RKO (cell line): ENCODE measurements around the gene GPR108.
A peak's percentile ranks its signal among the peaks of the same experiment; 100 is the strongest.
"Not testable (repeated sequence)": the region's sequence is repeated elsewhere in the genome, so short reads cannot be mapped to it uniquely, and the experiment has no call there.

Experiments used
- DNase-seq: peaks from one replicate; pipeline ENCODE4 v3.0.0-alpha.2; 2016; ENCODE audit warnings: low spot score

Gene GPR108

DNA sequence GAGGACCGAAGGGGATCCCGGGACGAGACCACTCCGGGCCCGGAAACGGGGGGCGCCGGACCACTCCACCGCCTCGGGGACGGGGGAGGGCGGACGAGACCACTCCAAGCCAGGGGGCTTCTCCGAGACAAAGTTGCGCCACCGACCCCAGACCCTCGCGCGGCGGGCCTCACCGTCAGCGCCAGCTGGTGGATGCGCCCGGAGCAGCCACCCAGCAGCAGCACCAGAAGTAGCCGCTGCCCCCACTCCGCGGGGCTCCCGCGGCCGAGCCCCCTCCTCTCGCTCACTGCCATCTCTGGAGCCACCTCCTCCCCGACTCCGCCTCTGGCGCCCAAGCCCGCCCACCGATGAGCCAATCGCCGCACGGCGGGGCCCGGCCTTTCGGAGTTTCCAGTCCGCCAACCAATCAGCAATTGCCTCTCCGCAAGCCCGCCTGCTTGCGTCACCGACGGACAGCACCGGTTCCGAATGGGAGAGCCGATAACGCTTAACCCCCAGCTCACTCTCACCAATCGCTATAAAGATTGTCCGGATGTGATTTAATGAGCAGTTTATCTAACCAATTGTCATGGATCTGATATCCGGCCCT is at the start of gene GPR108:
Gene GPR108, minus strand, starts transcription at position 297 of the 589 bp plus-strand sequence. Its CDS starts 4 bp downstream, at position 293.
- DNase-seq, result peak; percentile 100

DNA sequence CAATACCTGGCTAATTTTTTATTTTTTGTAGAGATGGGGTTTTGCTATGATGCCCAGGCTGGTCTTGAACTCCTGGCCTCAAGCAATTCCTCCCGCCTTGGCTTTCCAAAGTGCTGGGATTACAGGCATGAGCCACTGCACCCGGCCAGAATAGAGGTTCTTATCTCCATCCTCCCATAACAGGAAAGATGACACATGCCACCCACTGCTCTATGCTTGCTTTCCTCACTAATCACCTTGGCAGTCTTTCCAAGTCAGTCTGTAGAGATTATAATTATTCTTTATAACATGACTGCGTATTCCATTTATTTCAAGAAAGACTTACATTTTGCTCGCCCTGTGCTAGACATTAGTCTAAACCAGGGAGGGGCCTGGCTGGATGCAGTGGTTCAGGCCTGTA is 41.8 kb upstream of the GPR108 start:
- DNase-seq, result peak; percentile 41

DNA sequence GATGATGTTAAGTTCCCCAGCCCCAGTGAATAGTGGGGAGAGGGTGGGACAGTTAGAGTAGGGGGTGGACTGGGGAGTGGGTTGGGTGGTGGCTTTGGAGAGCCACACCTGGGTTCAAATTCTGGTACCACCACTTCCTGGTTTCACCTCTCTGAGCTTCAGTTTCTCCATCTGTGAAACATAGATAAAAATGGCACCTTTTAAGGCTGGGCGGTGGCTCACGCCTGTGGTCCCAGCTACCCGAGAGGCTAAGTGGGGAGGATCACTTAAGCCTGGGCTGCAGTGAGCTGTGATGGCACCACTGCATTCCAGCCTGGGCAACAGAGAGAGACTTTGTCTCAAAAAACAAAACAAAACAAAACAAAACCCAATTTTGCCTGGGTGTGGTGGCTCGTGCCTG is 41.0 kb upstream of the GPR108 start:
- DNase-seq, result no peak

DNA sequence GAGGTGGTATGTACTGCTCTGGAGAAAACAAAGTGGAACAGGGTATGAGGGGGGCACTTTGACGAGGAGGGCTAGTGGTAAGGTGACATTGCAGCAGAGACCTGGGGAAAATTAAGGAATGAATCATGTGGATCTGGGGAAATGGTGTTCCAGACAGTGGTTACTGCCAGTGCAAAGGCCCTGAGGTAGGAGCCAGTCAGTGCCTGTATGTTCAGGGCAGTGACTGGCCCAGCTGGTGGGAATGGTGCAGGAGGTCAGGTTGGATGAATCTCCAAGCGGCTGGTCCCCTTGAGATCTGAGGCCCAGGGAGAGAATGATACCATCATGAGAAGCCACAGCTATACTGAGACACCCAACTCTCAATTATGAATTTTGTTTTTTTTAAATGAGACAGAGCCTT is 40.1 kb upstream of the GPR108 start:
- no peak for DNase-seq

DNA sequence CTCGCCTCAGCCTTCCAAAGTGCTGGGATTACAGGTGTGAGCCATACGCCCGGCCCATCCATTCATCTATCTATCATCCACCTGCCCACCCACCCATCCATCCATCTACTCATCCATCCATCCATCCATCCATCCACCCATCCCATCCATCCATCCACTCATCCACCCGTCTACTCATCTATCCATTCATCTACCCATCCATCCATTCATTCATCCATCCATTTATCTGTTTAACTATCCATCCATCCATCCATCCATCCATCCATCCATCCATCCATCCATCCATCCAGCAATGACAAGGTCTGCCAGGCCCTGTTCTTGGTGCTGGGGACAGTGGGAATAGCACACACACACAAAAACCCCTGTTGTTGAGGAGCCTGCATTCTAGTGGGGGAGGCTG is 39.6 kb upstream of the GPR108 start:
- DNase-seq, result no peak

DNA sequence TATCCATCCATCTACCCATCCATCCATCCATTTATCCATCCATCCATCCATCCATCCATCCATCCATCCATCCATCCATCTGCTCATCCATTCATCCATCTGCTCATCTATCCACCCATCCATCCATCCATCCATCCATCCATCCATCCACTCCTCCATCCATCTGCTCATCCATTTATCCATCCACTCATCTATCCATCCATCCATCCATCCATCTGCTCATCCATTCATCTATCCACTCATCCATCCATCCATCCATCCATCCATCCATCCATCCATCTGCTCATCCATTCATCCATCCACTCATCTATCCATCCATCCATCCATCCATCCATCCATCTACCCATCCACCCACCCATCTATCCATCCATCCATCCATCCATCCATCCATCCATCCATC is 38.7 kb upstream of the GPR108 start:
- DNase-seq, result not testable (repeated sequence)

DNA sequence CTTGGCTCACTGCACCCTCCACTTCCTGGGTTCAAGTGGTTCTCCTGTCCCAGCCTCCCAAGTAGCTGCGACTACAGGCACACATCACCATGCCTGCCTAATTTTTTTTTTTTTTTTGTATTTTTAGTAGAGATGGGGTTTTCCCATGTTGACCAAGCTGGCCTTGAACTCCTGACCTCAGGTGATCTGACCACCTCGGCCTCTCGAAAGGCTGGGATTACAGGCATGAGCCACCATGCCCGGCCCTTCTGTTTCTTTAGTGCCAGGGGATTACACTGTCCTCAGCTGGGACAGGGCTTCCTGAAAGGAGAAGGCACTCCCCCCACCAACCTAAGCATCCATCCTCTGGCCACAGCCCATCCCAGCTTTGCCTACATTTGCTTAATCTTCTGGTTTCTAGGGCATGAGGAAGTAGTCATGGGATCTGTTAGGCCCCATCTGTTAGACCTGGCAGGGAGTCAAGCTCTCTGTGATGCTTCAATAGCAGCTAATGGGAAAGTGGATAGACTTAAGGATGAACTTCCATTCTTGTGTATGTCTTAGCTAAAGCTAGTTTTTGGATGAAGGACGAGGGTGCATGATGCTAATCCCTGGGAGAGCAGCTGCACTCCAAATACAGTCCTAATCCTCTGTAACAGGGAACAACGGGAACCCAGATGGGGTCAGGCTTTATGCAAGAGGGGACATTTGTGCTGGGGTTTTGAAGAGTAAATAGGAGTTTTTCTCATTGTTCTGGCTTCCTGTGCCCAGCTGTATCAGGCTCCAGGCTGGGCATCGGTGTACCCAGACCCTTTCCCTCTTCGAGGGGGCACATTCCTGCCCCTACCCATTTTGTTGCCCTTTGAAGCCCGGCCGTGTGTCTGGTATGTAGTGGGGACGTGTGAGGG is 37.7 kb upstream of the GPR108 start:
- DNase-seq, result no peak

DNA sequence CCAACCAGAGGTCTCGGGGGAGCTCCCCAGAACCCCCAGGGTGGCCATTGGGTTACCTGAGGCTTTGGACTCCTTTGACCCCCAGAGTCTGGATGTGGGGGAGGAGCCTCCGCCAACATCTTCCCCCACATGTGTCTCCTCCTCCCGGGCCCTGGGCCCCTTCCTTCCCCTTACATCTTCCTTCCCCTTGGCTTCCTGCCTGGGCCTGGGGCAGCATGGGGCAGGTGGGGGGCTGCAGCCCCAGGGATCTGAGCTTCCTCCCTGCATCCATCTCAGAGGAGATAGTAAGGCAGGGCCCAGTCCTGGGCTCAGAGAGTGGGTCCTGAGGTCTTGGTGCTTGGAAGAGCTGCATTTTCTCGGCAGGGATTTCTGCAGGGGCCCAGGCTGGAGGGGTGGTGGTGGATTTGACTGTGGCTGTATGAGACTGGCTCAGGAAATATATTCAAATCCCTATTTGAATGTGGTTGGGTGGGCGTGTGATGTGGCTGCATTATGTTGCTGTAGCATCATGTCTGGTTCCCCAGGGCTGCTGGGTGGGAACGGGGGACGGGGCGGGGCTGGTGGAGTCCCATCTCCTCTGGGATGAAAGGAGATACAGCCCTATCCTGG is 36.0 kb upstream of the GPR108 start:
- no peak for DNase-seq

DNA sequence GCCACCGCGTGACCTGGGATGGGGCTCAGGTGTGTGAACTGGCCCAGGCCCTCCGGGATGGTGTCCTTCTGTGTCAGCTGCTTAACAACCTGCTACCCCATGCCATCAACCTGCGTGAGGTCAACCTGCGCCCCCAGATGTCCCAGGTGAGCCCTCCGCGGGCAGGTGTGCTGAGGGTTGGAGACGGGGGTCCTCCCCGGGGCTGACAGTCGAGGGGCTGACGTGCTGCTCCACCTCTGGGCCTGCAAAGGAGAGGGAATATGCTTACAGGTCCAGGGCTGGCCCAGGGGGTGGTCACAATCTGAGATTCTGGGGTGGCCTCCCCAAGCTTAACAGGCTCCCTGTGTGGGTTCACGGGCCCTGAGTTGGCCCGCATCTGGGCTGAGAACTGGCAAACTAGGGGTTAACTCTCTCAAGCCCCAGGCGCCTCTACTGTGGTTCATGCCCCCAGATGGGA is 35.5 kb upstream of the GPR108 start:
- DNase-seq, result no peak

DNA sequence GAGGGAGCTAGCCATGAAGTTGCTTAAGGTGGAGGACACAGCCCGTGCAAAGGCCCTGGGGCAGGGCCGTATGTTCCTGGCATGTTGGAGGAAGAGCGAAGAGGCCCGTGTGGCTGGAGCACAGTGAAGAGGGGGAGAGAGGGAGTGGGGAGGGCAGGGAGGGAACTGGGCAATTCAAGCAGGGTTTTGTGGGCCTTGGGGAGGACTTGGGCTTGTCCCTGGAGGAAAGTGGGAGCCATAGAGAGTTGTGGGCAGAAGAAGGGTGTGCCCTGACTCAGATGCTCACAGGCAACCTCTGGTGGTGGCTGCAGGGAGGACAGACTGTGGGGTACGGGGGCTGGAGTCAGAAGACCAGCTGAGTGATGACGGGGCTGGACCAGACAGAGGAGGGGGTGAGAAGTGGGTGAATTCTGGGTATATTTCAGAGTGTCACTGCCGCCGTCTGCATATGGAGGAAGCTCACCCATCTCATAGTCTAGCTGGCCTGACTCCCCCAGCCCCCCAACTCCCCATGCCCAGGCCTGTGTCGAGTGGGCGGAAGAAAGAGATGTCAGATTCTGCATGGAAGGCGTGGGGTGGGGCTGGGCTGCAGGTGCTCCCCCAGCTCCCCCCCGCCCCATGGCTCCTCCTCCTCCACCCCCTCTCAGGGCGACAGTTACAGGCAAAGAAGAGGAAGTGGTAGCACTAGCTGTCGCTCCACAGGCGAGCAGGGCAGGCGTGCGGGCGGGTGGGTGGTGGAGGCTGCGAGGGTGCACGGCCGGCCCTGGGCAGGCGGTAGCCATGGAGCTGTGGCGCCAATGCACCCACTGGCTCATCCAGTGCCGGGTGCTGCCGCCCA is 34.9 kb upstream of the GPR108 start, which contains the start of gene VAV1:
Gene VAV1, plus strand, starts transcription at position 681 of the 838 bp plus-strand sequence. Its CDS starts 100 bp downstream, at position 781.
- DNase-seq, result no peak

DNA sequence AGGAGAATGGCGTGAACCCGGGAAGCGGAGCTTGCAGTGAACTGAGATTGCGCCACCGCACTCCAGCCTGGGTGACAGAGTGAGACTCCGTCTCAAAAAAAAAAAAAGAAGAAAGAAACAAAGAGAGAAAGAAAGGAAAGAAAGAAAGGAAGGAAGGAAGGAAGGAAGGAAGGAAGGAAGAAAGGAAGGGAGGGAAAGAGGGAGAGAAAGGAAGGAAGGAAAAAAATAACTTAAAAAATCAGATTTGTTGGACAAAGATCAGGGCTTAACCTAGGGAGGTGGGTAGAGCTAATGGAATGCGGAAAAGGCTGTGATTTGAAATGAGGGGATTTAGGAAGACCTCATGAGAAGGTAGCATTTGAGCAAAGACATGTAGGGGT is 34.3 kb upstream of the GPR108 start:
- DNase-seq, result not testable (repeated sequence)

DNA sequence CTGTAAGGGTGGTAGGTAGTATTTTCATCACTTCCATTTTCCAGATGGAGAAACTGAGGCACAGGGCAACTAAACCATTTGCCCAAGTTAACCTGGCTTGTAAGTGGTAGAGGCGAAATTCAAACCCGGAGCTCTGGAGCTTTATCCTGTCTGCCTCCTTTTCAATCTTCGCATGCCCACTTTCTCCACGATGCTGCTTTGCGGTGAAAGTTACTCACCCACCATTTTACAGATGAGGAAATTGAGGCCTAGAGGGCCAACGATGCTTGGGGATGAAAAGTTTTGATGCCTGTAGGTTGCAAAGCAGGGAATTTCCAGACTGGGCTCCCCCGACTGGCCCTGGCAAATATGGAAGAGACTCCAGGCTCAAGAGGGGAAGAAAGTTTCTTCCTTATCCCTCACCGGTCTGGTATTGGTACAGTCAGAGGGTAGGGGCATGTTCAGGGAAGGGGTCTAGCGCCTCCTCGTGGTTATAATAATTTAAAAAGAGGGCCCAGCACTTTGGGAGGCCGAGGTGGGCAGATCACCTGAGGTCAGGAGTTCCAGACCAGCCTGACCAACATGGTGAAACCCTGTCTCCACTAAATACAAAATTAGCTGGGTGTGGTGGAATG is 31.7 kb upstream of the GPR108 start:
- no peak for DNase-seq

DNA sequence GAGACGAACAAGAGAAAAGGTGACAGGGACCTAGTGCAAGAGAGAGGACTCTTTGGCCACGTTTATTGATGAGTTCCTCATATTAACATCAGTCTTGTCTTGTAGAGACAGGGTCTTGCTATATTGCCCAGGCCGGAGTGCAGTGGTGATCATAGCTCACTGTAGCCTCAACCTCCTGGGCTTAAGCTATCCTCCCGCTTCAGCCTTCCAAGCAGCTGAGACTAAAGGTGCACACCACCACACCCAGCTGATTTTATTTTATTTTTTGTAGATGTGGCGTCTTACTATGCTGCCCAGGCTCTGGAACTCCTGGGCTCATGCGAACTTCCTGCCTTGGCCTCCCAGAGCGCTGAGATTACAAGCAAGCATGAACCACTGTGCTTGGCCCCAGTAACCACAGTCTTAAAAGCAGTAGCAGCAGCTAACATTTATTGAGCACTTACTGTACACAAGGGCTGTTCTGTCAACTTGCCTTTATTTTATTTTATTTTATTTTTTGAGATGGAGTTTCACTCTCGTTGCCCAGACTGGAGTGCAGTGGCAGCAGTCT is 30.9 kb upstream of the GPR108 start:
- no peak for DNase-seq

DNA sequence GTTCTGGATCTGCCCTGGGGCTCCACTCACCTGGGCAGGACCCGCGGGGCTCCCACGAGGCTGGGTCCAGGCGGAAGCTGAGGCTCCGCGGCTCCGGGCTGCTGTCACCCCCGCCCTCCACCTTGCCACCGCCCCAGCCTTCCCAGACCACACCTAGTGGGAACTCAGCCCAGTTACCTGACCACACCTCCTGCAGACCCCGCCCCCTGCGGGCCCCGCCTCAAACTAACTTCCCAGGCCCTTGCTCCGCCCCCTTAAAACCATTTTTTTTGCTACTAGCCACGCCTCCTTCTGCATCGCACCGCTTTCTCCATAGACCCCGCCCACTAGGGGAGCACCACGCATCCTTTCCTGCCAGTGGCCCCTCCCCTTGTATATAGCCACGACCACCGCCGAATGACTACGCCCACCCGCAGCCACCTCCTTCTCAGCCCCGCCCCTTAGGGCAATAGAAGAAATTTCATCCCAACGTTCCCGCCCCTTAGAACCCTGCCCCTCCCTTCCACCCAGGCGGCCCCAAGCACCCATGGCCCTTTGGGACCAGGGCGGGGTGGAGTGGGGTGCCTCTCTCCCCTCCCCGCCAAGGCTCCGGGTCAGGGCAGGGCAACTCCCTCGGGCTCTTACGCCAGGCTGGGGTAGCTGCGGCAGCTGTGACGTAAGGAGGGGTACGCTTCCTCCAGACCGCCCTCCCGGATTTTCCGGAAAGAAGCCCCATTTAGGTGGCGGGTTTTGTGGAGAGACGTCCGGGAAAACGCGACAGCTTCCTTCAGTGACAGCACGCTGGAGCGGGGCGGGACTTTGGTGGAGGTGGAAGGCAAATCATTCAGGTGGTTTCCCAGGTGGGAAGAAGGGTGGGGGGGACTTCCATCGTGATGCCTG is 30.2 kb upstream of the GPR108 start, which contains the start of gene SH2D3A:
Gene SH2D3A, minus strand, starts transcription at position 79 of the 879 bp plus-strand sequence. CDS start 3,687 bp downstream, outside the sequence.
- DNase-seq, result peak; percentile 55

DNA sequence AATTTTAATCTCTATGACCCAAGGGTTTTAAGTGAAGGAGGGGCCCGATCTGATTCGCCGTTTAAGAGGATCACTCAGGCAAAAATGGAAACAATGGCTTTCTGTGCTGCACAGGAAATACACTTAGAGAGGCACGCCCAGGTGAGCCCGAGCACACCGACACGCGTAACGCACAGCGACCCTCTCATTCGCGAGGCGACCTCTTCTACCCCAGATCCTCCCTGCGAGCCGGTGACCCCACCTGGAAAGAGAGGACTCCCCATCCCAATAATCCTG is 29.6 kb upstream of the GPR108 start:
- no peak for DNase-seq

DNA sequence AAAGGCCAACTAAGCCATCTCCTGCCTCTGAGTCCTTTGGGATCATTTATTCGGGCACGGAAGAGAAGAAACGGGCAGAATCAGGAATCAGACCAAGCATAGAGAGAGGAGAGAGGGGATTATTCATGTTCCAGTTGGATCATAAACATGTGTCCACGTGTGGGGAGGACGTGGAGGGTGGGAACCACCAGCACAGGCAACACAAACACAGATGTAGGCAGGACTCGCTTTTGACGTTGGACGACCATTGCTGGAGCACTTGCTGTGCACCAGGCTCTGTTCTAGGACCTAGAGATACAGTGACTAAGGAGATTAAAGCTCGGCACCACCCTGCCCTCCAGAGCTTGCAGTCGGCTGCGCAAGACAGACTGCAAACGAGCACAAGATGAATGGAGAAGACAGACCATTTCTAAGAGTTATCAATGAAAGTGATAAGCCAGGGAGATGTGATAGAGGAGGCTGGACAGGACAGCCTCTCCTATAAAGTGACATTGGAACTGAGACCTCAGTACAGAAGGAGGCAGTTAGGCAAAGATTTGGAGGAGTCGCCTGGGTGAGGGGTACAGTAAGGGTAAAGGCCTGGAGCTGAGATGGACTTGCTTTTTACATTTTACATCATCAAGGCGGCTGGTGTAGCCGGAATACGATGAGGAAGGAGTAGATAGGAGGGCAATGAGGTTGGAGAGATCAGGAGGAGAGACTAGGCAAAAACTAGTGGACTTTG is 29.1 kb upstream of the GPR108 start:
- no peak for DNase-seq

DNA sequence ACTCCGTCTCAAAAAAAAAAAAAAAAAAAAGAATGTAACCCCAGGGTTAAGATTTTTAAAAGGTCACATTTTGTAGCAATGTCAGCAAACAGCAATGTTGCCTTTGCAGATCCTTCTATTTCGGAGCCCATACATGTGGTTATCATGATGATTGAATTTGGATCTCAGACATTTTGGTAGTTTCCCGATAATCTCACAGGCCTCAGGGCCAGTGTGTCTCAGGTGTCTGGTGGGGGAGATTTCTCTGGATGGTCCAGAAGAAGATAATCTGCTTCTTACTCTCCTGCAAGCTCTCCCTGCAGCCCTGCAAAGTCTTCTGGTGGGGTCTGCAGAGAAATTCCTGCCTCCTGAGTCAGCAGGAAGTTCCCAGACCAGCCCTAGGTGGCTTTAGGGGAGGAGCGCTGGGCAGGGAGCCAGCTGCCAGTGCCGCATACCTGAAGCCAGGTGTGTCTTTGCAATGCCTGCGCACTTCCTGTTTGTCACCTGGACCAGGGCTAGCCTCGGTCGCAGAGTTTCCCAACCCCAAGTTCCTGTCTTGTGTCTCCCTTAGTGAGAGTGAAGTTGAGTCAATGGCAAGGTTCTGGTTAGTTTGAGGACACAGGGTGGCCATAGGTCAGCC is 28.5 kb upstream of the GPR108 start:
- DNase-seq, result no peak

DNA sequence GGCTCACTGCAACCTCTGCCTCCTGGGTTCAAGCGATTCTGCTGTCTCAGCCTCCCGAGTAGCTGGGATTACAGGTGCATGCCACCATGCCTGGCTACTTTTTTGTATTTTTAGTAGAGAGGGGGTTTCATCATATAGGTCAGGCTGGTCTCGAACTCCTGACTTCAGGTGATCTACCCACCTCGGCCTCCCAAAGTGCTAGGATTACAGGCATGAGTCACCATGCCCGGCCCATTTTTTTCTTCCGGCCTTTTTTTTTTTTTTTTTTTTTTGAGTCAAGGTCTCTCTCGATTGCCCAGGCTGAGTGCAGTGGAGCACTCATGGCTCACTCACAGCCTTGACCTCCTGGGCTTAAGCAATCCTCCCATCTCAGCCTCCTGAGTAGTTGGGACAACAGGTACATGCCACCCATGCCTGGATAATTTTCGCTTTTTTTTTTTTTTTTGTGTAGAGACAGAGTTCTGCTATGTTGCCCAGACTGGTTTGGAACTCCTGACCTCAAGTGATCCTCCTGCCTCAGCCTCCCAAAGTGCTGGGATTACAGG is 24.9 kb upstream of the GPR108 start:
- DNase-seq, result not testable (repeated sequence)
